Cardiac septum (tissue), 1 donor: ENCODE measurements around the gene CPHXL2. TPM values are rescaled to one million over a fixed set of nuclear protein-coding genes. Genes with fewer than 3 reads are reported as not detected.

Experiments
- DNase-seq: peaks from one replicate; pipeline ENCODE4 v3.0.0-alpha.2; 2020; ENCODE audit warnings: low spot score
- intact Hi-C: fragments of 100-400 bp; cut with DNase I; formaldehyde crosslinking; loops from one replicate; pipeline ENCODE4 v1.14.0; 2022
- total RNA-seq: library from RNA; stranded (reverse); fragmentation: NEBNext Ultra II Directional; extraction: Animal tissue kit (Norgen Biotek cat#: 25700); gene quantifications from one replicate; pipeline ENCODE4 v1.2.1, GENCODE V29; 2021
- donor health status: DM: no; HTN: no; CAD: no.

CPHXL2 gene
- total RNA-seq, 1 donor from 2014 or later: not detected

GRCh38 chr16:75647112-75647491, 29.7 kb downstream of the CPHXL2 start:
- DNase-seq: no peak
- intact Hi-C loops: loop anchor here (2.0 to 5.0 kb wide), 3 partner anchors 24 to 115 kb away; partner anchors contain the start of genes ADAT1 and TMEM231

- intact Hi-C loops: loop anchor here (5.0 kb wide), 2 partner anchors 87 to 118 kb away; partner anchors contain the start of gene TMEM231
Observed at GRCh38 chr16:75644240-75645012, 32.4 kb downstream of the CPHXL2 start.

GRCh38 chr16:75640598-75640997, 36.2 kb downstream of the CPHXL2 start:
- no peak for DNase-seq
- intact Hi-C loops: no loop called here

More at GRCh38 chr16:75644240-75645012, 32.4 kb downstream of the CPHXL2 start:
- DNase-seq: no peak

DNA sequence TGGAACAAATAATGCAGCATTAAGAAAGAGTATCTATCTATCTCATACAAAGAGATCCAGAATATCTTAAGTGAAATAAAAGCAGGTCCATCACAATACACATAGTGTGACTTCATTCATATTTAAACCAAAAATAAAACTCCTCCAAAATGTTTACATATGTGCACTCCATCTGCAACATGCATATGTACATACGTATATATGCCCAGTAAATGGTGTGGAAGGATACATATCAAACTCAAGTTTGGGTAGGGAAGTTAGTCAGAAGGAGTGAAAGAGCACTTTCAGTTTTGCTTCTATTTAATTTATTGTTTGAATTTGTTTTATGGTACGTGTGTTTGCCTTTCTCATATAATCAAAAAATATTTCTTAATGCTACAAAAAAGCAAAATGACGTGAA, 41.8 kb downstream of the CPHXL2 start:
- no peak for DNase-seq
- intact Hi-C loops: no loop called here

DNA sequence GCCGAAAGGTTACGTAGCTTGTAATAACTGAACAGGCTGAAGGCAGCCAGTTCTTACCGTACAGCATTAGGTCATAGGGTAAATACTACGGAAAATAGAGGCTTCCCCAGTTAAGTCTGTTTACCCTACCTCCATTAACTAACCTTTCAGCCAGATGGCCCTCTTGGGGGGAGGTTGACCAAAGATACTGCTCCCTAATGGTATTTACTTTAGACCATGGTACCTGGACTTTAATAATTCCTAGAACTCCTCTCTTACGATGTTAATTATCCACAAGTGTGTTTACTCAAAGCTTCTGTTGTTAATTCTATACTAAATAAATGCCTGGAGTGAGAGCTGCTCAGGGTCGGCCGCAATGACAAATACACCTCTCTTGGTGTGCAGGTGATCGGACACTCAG, 44.0 kb downstream of the CPHXL2 start:
- intact Hi-C loops: no loop called here
- DNase-seq: no peak

DNA sequence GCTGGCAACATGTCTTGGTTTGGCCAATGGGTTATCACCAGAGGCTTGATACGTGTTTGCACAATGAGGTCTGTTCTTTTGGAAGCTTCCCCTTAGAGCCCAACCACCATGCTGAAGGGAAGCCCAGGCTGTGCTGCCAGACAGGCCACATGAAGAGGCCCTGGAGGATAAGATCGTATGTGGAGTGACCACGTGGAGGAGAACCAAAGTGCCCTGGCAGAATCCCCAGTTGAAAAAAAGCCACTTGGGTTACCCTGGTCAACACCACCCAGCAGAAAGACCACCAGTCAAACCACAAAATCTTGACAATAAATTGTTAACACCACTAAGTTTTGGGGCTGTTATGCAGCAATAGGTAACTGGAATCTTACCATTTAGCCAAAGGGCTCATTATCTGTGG, 46.8 kb downstream of the CPHXL2 start:
- intact Hi-C loops: no loop called here
- no peak for DNase-seq

DNA sequence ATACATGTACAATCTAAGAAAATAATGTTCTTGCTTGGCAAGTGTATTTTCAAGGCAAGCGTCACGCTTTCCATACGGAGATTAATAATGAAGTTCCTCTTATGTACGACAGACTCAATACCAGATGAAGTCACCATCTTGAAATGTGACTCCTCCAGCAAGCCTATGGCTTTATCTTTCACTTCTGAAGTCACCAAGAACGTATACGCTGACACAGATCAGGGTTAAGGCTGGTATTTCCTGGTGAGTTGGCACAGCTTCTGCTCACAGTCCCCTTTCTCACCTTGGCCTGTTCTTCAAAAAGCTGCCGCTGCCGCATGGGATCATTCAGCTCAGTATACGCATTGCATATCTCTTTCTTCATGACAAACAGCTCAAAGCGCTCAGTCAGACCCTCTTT, 47.7 kb downstream of the CPHXL2 start:
- no peak for DNase-seq
- intact Hi-C loops: no loop called here

GRCh38 chr16:75628351-75628750, 48.5 kb downstream of the CPHXL2 start:
- intact Hi-C loops: no loop called here
- DNase-seq: no peak

DNA sequence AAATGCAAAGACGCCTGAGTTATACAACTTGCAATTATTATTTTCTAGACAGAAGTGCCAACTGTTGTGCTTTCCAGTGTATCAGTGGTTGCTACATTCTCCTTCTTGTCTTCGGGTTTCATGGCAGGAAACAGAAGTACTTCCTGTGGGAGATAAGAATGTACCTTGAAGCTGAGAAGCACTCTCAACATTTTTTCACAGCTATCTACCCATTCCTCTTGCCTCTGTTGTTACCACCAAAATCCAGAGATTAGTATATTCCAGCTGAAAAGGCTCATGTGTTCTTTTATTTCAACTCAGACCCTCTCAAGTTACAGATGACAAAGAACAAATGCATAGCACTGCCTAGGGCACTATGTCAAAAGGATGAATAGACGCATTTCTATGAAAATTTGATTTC, 49.0 kb downstream of the CPHXL2 start:
- intact Hi-C loops: no loop called here
- DNase-seq: no peak

DNA sequence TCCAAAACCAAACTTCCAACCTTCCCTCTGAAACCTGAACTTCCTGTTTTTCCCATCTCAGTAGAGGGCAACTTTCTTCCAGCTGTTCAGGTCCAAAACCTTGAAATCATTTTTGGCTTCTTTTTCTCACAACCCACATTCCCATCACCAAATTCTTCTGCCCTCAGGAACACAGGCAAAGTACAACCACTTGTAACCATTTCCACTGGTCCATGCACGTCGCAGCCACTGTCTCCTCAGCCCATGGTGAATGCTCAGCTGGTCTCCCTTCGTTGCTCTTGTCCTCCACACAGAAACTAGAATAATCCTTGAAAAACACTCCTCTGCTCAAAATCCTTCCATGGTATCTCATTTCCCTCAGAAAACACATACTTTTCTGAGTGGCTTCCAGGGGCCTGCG, 50.0 kb downstream of the CPHXL2 start:
- intact Hi-C loops: no loop called here

DNA sequence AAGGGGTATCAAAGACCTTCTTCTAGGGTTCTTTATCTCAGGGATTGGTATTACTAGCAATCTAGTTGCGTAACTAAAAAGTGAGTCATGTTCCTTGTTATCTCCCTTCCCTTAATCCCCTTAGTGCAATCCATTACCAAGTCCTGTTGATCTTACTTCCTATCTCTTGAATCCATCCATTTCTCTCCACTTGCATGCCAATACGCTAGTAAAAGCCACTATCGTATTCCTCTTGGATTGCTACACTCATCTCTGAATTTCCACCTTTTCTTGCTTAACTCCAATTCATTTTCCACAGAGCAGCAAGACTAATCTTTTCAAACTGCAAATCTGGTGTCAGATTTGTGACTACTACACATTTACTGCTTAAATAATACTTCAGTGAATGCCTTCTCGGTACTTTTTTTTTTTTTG, 51.9 kb downstream of the CPHXL2 start:
- intact Hi-C loops: loop anchor here (5.0 kb wide), 2 partner anchors 58 to 108 kb away; partner anchors contain the start of gene GABARAPL2
- DNase-seq: no peak

More for the DNA sequence above, 50.0 kb downstream of the CPHXL2 start:
- no peak for DNase-seq

GRCh38 chr16:75622761-75623605, 53.8 kb downstream of the CPHXL2 start, which contains the start of gene ADAT1:
TSS of gene ADAT1 (minus strand) at chr16:75623281. CDS start at chr16:75620799, 2,482 bp downstream.
- DNase-seq: peak; percentile 99
- intact Hi-C loops: loop anchor here (2.0 to 5.0 kb wide), 4 partner anchors 24 to 158 kb away; partner anchors contain the start of genes GABARAPL2, KARS1, TERF2IP and TMEM170A

- intact Hi-C loops: loop anchor here (5.0 kb wide), 2 partner anchors 54 to 104 kb away; partner anchors contain the start of gene GABARAPL2
- no peak for DNase-seq
Observed at GRCh38 chr16:75621170-75621477, 55.7 kb downstream of the CPHXL2 start.

DNA sequence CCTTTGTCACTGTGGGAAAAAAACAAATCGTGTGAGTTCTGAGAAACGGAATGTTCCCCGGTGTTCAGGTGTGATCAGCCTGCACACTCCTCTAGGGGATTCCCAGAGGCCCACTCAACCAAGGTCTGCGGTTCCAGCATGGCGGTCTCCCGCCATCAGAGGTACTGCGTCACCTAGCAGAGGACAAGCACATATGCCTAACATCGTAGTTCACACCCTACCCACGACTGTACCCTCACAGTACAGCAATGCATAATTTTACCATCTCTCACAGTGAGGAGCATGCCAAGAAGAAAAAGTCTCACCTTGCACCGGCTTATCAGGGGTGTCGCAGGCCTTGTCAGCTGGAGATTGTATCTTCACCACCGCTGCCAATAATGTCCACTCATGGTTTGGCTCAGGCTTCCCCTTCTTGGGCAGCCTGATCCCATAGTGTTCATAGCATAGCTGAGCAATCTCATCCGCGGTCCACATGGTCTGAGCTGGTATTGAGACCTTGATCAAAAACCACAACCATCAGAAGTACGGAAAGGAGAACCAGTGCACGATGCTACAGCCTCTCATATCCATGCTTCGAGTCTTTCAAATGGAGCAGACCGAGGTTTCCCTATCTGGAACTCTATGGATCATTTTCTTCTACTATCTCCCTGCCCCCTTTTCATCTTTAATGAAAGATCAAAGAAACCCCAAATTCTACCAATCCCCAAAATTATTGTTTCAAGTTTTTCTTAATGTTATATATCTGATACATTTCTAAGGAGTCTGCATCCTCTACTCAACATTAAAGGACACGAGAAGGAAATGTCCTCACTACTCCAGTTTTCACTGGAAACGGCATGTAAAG, 56.3 kb downstream of the CPHXL2 start:
- intact Hi-C loops: loop anchor here (5.0 kb wide), 2 partner anchors 53 to 103 kb away; partner anchors contain the start of gene GABARAPL2
- DNase-seq: no peak

GRCh38 chr16:75618780-75619179, 58.0 kb downstream of the CPHXL2 start:
- intact Hi-C loops: no loop called here
- DNase-seq: no peak

DNA sequence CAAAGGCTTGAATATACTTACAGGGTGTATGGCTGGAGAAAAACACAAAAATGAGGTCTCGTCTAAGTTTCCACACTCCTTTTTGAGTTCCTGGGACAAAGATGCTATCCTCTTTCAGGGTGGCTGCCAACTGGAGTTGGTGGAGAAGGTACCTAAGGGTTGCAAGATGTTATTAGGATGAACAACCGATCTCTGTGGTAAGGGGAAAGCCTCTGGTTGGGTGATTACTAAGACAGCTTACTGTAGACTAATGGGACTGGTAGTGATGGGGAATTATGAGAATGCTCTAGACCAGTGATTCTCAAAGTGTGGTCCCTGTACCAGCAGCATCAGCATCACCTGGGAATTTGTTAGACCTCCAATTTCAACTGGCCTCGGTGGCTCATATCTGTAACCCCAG, 59.7 kb downstream of the CPHXL2 start:
- no peak for DNase-seq
- intact Hi-C loops: no loop called here

DNA sequence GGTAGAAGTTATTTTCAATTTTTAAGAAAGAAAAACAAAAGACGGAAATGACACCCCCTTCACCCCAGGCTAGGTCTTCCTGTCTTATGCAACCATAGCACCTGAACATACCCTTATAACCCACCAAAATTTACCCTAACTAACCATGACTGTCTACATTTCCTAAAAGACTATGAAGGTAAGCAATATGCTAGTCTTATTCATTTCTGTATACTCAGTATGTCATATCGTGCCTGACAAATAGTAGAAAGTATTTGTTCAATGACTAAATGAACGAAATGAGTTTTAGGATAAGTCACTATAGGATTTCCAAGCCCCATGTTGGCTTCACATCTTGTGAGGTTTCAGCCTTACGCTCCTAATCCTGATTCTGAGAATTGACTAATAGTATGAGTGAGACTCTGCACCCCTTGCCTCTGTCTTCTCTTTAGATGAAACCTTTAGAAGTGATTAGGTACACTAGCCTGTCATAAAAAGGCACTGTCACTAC, 60.2 kb downstream of the CPHXL2 start:
- intact Hi-C loops: no loop called here
- no peak for DNase-seq

DNA sequence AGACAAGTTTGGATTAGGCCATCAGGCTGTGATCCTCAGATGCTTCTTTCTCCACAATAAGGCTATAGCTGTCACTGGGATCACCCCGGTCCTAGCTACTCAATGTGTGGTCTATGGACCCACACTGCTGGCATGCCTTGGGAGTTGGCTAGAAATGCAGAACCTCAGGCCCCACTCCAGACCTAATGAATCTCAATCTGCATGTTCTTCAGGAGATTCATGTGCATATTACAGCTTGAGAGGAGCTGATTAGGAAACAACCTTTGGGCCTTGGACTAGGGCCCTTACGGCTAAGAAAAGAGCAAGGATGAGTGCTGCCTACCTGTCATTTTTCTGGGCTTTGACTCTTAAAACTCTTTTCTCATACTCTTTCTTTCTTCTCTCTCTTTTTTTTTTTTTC, 61.2 kb downstream of the CPHXL2 start:
- no peak for DNase-seq
- intact Hi-C loops: no loop called here
